Parathyroid adenoma (tissue), 2 donors: ENCODE measurements around the gene EPHA1.

Experiments
- H2AFZ ChIP-seq: fragments of 300-600 bp; sonication (generic); one replicate; pipeline ENCODE4 v1.7.0; 2017; ENCODE audit warnings: antibody characterized with exemption, mild to moderate bottlenecking
- H3K27ac ChIP-seq: fragments of 300-600 bp; sonication (generic); one replicate; pipeline ENCODE4 v1.7.0; 2017
- H3K27me3 ChIP-seq: fragments of 300-600 bp; sonication (generic); one replicate; pipeline ENCODE4 v1.7.0; 2017; ENCODE audit warnings: low read length; ENCODE audit not compliant: control insufficient read depth, insufficient read depth
- H3K36me3 ChIP-seq: fragments of 300-600 bp; sonication (generic); one replicate; pipeline ENCODE4 v1.7.0; 2017; ENCODE audit warnings: low read length; ENCODE audit not compliant: control insufficient read depth, insufficient read depth
- H3K4me1 ChIP-seq: fragments of 300-600 bp; sonication (generic); one replicate; pipeline ENCODE4 v1.7.0; 2017; ENCODE audit warnings: control low read depth
- H3K4me2 ChIP-seq: fragments of 300-600 bp; sonication (generic); one replicate; pipeline ENCODE4 v1.7.0; 2017; ENCODE audit warnings: low read length
- H3K4me3 ChIP-seq: fragments of 300-600 bp; sonication (generic); one replicate; pipeline ENCODE4 v1.7.0; 2017; ENCODE audit warnings: low read depth, low read length
- H3K79me2 ChIP-seq: fragments of 300-600 bp; sonication (generic); one replicate; pipeline ENCODE4 v1.7.0; 2017; ENCODE audit warnings: control low read depth
- H3K9ac ChIP-seq: fragments of 300-600 bp; sonication (generic); one replicate; pipeline ENCODE4 v1.7.0; 2017; ENCODE audit warnings: mild to moderate bottlenecking
- H3K9me3 ChIP-seq: fragments of 300-600 bp; sonication (generic); one replicate; pipeline ENCODE4 v1.7.0; 2017; ENCODE audit warnings: low read length; ENCODE audit not compliant: control insufficient read depth
- TF ChIP-seq, protein P1 (sequence below): fragments of 300-600 bp; sonication (generic); IDR thresholded peaks from one replicate; pipeline ENCODE4 v1.7.0; 2017; ENCODE audit warnings: antibody characterized with exemption, mild to moderate bottlenecking
- donor health status: primary hyperparathyroidism.

Gene EPHA1

DNA sequence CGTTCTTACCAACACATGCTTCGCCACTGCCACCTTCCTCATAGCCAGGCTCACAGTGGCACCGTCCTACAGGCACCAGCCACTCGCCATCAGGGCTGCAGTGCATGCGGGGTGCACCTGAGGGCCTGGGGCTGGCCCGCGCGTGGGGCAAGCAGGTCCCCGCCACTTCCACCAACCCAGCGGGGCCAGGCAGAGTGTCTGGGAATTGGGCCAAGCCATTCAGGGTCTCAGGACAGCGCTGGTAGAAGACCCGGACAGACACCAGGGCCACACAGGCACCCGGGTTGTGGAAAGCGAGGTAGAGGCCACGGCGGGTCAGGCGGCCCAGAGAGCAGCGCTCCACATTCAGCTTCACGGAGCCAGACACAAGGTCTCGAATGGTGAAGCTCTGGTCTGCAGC lies 9.0 kb downstream of the EPHA1 start:
- H3K4me1 ChIP-seq: no peaks in the 10 kb centered on the region
- H3K4me3 ChIP-seq: peak overlapping the region; percentile 31
- peak overlapping the region; percentile 48 for H3K4me2 ChIP-seq
- TF ChIP-seq, protein P1, sequence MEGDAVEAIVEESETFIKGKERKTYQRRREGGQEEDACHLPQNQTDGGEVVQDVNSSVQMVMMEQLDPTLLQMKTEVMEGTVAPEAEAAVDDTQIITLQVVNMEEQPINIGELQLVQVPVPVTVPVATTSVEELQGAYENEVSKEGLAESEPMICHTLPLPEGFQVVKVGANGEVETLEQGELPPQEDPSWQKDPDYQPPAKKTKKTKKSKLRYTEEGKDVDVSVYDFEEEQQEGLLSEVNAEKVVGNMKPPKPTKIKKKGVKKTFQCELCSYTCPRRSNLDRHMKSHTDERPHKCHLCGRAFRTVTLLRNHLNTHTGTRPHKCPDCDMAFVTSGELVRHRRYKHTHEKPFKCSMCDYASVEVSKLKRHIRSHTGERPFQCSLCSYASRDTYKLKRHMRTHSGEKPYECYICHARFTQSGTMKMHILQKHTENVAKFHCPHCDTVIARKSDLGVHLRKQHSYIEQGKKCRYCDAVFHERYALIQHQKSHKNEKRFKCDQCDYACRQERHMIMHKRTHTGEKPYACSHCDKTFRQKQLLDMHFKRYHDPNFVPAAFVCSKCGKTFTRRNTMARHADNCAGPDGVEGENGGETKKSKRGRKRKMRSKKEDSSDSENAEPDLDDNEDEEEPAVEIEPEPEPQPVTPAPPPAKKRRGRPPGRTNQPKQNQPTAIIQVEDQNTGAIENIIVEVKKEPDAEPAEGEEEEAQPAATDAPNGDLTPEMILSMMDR: no peak
- H3K36me3 ChIP-seq: no peaks in the 10 kb centered on the region
- no peaks in the 10 kb centered on the region for H3K79me2 ChIP-seq
- no peak overlapping the region for H3K9ac ChIP-seq
- H3K27me3 ChIP-seq: no peaks in the 10 kb centered on the region
- H2AFZ ChIP-seq: no peak overlapping the region
- H3K9me3 ChIP-seq: no peaks in the 10 kb centered on the region
- H3K27ac ChIP-seq: no peak overlapping the region

DNA sequence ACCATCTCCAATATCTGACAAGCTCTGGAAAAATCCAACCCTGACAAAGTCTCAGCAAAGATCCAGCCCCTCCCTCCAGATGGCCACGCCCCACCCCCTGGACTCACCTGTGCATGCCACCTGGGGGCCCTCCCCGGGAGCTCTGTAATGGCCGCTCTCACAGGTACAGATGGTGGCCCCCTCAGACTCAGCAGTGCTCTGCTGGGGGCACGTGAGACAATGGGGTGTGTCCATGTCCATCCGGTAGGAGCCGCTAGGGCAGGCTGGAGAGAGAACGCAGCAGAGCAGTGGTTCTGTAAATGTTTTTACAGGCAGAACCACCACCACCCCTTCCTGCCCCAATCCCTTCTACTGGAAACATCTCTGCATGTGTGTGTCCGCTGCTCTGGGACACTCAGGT lies 9.5 kb downstream of the EPHA1 start:
- TF ChIP-seq, protein P1: no peak
- no peaks in the 10 kb centered on the region for H3K79me2 ChIP-seq
- no peaks in the 10 kb centered on the region for H3K27me3 ChIP-seq
- H3K9ac ChIP-seq: no peak overlapping the region
- peak overlapping the region; percentile 31 for H3K4me3 ChIP-seq
- no peaks in the 10 kb centered on the region for H3K4me1 ChIP-seq
- peak overlapping the region; percentile 48 for H3K4me2 ChIP-seq
- H2AFZ ChIP-seq: no peak overlapping the region
- H3K9me3 ChIP-seq: no peaks in the 10 kb centered on the region
- H3K36me3 ChIP-seq: no peaks in the 10 kb centered on the region
- no peak overlapping the region for H3K27ac ChIP-seq

DNA sequence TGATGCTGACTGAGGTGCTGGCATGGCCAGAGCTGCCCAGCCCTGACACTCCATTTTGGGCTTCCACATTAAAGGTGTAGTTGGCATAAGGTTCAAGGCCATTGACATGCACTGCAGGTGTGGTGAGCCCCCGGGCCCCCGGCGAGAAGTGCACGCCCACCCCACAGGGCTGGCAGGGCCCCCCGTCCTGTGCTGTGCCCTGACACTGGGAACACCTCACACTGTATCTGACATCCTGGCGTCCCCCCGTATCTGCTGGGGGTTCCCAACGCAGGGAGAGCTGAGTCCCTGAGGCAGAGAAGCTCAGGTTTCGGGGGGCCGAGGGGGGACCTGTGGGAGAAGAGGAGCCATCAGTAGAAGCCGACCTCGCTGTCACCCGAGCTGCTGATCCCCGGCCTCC lies 10.0 kb downstream of the EPHA1 start:
- no peaks in the 10 kb centered on the region for H3K36me3 ChIP-seq
- no peaks in the 10 kb centered on the region for H3K27me3 ChIP-seq
- H3K27ac ChIP-seq: no peak overlapping the region
- no peaks in the 10 kb centered on the region for H3K79me2 ChIP-seq
- no peak overlapping the region for H3K9ac ChIP-seq
- no peak overlapping the region for H2AFZ ChIP-seq
- TF ChIP-seq, protein P1: no peak
- no peaks in the 10 kb centered on the region for H3K9me3 ChIP-seq
- no peak overlapping the region for H3K4me2 ChIP-seq
- H3K4me3 ChIP-seq: no peak overlapping the region
- H3K4me1 ChIP-seq: peaks cover 2% of the 10 kb centered on the region

DNA sequence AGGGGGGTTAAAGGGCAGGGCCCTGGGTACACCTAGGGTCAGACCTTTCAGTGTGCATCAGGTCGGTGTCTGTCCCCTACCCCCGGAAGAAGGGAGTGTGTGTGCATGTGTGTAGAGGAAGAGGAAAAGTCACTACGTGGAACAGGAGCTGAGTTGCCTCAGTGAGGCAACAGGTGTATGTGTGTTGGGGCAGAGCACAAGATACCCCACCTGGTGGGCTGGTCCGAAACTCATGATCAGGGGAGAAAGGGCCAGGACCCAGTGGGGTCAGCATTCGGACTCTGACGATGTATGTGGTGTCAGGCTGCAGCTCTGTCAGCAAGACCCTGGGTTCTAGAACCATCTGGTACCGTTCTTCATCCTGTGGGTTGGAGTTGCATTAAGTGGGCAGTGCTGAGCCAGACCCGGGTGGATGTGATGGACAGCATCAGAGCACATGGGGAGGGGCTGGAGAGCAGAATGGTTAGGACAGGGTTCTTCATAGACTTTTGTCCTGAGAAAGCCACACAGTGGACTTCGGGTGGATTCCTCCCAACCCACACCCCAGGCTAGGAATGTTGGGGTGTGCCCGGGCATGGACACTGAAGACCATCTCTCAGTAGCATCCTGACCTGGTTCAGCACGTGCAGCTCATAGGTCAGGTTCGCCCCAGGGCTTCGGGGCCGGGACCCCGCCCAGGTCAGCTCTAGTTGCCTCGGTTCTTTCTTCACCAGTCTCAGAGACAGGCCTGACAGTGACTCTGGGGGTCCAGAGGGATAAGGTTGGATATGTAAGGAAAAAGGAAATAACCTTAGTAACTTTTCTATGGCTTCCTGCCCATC lies 10.7 kb downstream of the EPHA1 start:
- Histone ChIP-seq H3K4me2 (peak overlapping the region; percentile 10), H3K27ac (no peak overlapping the region), H3K36me3 (no peaks in the 10 kb centered on the region), H3K4me1 (peaks cover 9% of the 10 kb centered on the region), H3K79me2 (no peaks in the 10 kb centered on the region), H3K27me3 (no peaks in the 10 kb centered on the region), H3K9ac (no peak overlapping the region), H2AFZ (no peak overlapping the region), H3K4me3 (no peak overlapping the region), H3K9me3 (no peaks in the 10 kb centered on the region)
- TF ChIP-seq, protein P1: no peak
